HCEC 1CT (cell line): ENCODE measurements around the gene GNRHR.

Source experiments
- DNase-seq: peaks from one replicate; pipeline ENCODE4 v3.0.0-alpha.2; 2017

The GNRHR gene

DNA sequence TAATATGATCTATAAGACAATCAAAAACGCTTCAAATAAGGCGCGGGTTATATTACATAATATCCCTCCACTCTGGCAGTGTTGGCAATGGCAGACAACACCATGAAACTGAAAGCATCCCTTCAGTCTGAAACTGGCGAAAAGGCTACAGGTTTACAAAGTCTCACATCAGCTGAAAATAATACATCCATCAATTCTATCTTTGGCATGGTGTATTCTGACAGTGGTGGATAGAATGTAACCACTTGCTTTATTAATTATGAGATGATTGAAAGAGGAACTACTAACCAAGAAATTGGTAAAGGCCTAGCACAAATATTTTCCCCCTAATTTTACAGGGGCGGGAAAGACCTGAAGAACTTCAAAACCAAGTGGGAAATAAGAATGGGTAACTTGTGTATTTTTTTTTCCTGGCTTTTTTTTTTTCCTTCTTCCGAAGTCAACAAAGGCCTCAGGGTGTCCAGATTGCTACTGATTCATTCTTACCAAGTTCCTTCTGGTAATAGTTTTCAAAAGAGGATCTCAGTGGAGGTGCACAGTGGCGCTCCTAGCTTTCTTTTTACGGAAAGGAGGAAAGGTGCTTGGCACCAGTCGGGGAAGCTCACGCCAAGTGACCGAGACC, 54.0 kb downstream of the GNRHR start:
- no peak for DNase-seq

DNA sequence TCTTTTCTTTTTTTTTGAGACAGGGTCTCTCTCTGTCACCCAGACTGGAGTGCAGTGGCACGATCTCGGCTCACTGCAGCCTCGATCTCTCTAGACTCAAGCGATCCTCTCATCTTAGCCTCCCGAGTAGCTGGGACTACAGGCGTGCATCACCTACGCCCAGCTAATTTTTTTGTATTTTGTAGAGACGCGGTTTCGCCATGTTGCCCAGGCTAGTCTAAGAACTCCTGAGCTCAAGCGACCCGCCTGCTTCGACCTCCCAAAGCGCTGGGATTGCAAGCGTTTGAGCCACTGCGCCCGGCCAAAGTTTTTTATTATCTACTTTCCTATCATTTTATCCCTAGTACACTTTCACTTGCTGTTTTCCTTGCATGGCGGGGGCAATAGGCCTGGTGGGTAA, 54.6 kb downstream of the GNRHR start:
- DNase-seq: no peak

DNA sequence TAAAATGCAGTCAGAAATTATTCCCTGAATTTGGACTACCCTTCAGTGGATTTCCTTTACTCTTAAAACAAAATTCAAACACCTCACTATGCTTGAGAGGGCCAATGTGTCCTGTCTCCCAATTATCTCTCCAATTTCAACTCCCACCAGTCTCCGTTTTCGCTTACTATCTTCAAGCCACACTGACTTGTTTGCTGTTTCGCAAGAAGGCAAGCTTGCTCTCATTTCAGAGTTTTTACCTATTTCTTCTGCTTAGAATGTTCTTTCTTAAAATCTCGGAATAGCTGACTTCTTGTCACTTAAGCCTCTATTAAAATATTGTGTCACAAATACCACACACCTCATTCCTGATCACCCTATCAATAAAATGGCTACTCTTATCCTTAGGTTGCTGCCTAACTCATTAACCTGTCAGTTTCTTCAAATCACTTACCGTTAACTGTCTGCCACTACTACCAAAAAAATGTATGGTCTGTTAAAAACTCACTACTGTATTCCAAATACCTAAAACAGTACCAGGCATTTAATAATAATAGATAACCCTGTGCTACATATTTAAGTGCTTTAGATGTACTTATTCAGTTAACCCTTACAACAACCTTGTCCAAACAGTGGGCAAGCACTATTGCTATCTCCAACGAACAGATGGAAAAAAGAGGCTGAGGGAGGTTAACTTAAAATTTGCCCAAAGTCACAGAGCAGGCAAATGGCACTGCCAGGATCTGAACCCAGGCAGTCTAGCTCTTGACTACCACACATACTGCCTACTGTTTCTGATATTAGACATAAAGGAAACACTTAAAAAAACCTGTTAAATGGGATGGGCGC, 56.1 kb downstream of the GNRHR start:
- no peak for DNase-seq

DNA sequence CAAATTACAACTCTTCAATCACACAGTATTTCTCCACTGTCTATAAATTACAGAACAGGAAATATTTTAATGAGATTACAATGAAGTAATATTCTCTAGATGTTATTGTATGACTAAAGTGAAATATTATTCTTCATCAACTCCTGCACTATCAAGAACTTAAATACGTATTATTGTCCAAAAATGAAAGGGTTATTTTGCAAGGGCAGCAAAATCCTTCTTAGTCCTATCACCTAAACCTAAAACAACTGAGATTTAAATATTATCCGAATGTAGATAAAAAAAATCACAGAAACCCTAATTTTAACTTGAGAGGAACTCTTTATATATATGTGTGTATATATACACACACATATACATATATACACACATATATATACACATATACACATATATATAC, 58.1 kb downstream of the GNRHR start:
- no peak for DNase-seq

DNA sequence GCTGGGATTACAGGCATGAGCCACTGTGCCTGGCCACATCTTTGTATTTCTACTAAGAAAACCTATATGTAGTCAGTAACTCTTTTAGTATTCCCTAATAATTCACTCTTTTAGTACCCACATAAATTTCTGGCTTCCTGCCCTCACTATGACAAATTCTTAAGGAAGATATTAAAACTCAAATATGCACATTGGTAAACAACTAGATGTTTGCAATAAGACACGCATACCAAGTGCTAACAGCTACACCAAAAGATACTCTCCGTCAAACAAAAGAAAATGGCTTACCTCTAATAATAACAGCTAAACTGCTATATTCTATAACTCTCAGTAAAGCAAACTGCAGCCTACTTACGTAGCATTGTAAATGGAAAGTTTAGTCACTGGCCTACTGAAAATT, 59.5 kb downstream of the GNRHR start:
- no peak for DNase-seq

DNA sequence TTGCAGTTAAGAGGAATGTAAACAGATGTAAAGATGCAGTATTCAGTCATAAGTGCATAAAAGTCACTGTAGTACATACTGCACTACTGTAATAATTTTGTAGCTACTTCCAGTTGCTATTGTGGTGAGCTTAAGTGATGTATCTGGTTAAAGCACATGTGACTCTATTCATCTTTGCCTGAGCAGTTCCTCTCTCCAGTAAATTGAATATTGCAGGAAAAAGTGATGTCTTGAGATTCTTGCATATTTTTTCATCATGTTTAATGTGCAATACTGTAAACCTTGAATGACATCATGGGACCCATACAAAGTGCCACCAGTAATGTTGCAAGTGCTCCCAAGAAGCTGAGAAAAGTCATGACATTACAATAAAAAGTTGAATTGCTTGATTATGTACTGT, 62.9 kb downstream of the GNRHR start:
- DNase-seq: no peak
